Measurements from ENCODE around the gene MACROD2.

MACROD2 gene

GRCh38 chr20:13995086-13995665 is at the start of gene MACROD2:
MACROD2 (plus strand) TSS chr20:13995516.
- in situ Hi-C loops (cut with MboI; ENCODE audit: low sequenced_read_pairs, unreplicated experiment): no loop called here
- TF ChIP-seq CTCF (IDR thresholded peaks at IDR 0.05; ENCODE audit: borderline replicate concordance, control extremely low read depth, extremely low read depth, insufficient read depth, missing control alignments): no peak
- DNase-seq (ENCODE audit: low spot score): peak; percentile 34

GRCh38 chr20:13947719-13948118 is 47.6 kb upstream of the MACROD2 start:
- in situ Hi-C loops (cut with MboI; ENCODE audit: low sequenced_read_pairs, unreplicated experiment): no loop called here
- no peak for DNase-seq (ENCODE audit: low spot score)
- no peak for TF ChIP-seq CTCF (IDR thresholded peaks at IDR 0.05; ENCODE audit: borderline replicate concordance, control extremely low read depth, extremely low read depth, insufficient read depth, missing control alignments)

GRCh38 chr20:13953227-13953626 is 42.1 kb upstream of the MACROD2 start:
- DNase-seq (ENCODE audit: low spot score): no peak
- in situ Hi-C loops (cut with MboI; ENCODE audit: low sequenced_read_pairs, unreplicated experiment): no loop called here
- TF ChIP-seq CTCF (IDR thresholded peaks at IDR 0.05; ENCODE audit: borderline replicate concordance, control extremely low read depth, extremely low read depth, insufficient read depth, missing control alignments): no peak

- in situ Hi-C loops (cut with MboI; ENCODE audit: low sequenced_read_pairs, unreplicated experiment): no loop called here
- DNase-seq (ENCODE audit: low spot score): no peak
- no peak for TF ChIP-seq CTCF (IDR thresholded peaks at IDR 0.05; ENCODE audit: borderline replicate concordance, control extremely low read depth, extremely low read depth, insufficient read depth, missing control alignments)
Observed at GRCh38 chr20:13960119-13960518, 35.2 kb upstream of the MACROD2 start.

- no peak for TF ChIP-seq CTCF (IDR thresholded peaks at IDR 0.05; ENCODE audit: borderline replicate concordance, control extremely low read depth, extremely low read depth, insufficient read depth, missing control alignments)
- DNase-seq (ENCODE audit: low spot score): no peak
- in situ Hi-C loops (cut with MboI; ENCODE audit: low sequenced_read_pairs, unreplicated experiment): no loop called here
Observed at GRCh38 chr20:13960525-13960924, 34.8 kb upstream of the MACROD2 start.

GRCh38 chr20:13984211-13984610 is 11.1 kb upstream of the MACROD2 start:
- no peak for DNase-seq (ENCODE audit: low spot score)
- in situ Hi-C loops (cut with MboI; ENCODE audit: low sequenced_read_pairs, unreplicated experiment): no loop called here
- TF ChIP-seq CTCF (IDR thresholded peaks at IDR 0.05; ENCODE audit: borderline replicate concordance, control extremely low read depth, extremely low read depth, insufficient read depth, missing control alignments): no peak

All from GM13976 (cell line).